ENCODE data around the gene TP53.

The TP53 gene

GRCh38 chr17:7706631-7707354, 19.5 kb upstream of the TP53 start:
- DNase-seq: no peak

GRCh38 chr17:7705269-7706255, 18.3 kb upstream of the TP53 start:
- no peak for DNase-seq

- no peak for DNase-seq
Observed at GRCh38 chr17:7704601-7705268, 17.4 kb upstream of the TP53 start, which contains the start of gene EFNB3. Gene EFNB3 (plus strand): TSS chr17:7705202. CDS start chr17:7705599, 397 bp downstream.

- peak; percentile 18 for DNase-seq
Observed at GRCh38 chr17:7703584-7704479, 16.5 kb upstream of the TP53 start.

GRCh38 chr17:7702776-7703175, 15.5 kb upstream of the TP53 start:
- no peak for DNase-seq

GRCh38 chr17:7701681-7702080, 14.4 kb upstream of the TP53 start:
- DNase-seq: no peak

GRCh38 chr17:7700510-7700909, 13.2 kb upstream of the TP53 start:
- peak; percentile 49 for DNase-seq

GRCh38 chr17:7697828-7698588, 10.7 kb upstream of the TP53 start:
- DNase-seq: no peak

- DNase-seq: no peak
Observed at GRCh38 chr17:7695586-7695985, 8.3 kb upstream of the TP53 start.

GRCh38 chr17:7688808-7689316, 1.6 kb upstream of the TP53 start:
- DNase-seq: peak; percentile 6

- peak; percentile 98 for DNase-seq
Observed at GRCh38 chr17:7687908-7688807, 868 bp upstream of the TP53 start, which contains the start of gene WRAP53. Gene WRAP53 (plus strand): TSS chr17:7688477. CDS start chr17:7688649, 172 bp downstream.

- peak; percentile 92 for DNase-seq
Observed at GRCh38 chr17:7686222-7687071, 843 bp downstream of the TP53 start.

GRCh38 chr17:7685533-7686221, 1.6 kb downstream of the TP53 start:
- peak; percentile 93 for DNase-seq

GRCh38 chr17:7684851-7685532, 2.3 kb downstream of the TP53 start:
- DNase-seq: no peak

GRCh38 chr17:7677388-7678067, 9.8 kb downstream of the TP53 start:
- DNase-seq: no peak

GRCh38 chr17:7676533-7676932, 10.8 kb downstream of the TP53 start:
- no peak for DNase-seq

GRCh38 chr17:7674934-7675333, 12.4 kb downstream of the TP53 start:
- no peak for DNase-seq

All from hematopoietic multipotent progenitor cell treated with erythropoietin and hydrocortisone succinate and interleukin-3 and kit ligand, for 8 days (in vitro differentiated cells).